Breast epithelium (tissue), 4 donors: ENCODE data around the gene RGPD8. TPM values are rescaled to one million over a fixed set of nuclear protein-coding genes. Genes with fewer than 3 reads are reported as not detected.
"Not testable (repeated sequence)": the region's sequence is repeated elsewhere in the genome, so short reads cannot be mapped to it uniquely, and the experiment has no call there.

Source experiments
- DNase-seq, 2 donors: peaks; one replicate each; pipeline ENCODE4 v3.0.0-alpha.2; 2019; ENCODE audit warnings: low spot score in 2 of 2
- H3K27ac ChIP-seq, 2 donors: fragments of 200-600 bp; sonication (generic) in 1 of 2; one replicate each; pipeline ENCODE4 v1.5.1; 2016 to 2019; ENCODE audit warnings: mild to moderate bottlenecking in 1 of 2
- H3K27me3 ChIP-seq, 2 donors: fragments of 200-600 bp; sonication (generic) in 1 of 2; one replicate each; pipeline versions ENCODE4 v1.5.1 to v1.6.0; 2017 to 2019; ENCODE audit warnings: control low read depth in 1 of 2, mild to moderate bottlenecking in 1 of 2
- H3K36me3 ChIP-seq: fragments of 200-600 bp; one replicate; pipeline ENCODE4 v1.5.1; 2019
- H3K4me1 ChIP-seq, 2 donors: fragments of 200-600 bp; sonication (generic); one replicate each; pipeline ENCODE4 v1.5.1; 2016 to 2019; ENCODE audit warnings: control low read depth in 1 of 2
- H3K4me3 ChIP-seq, 3 donors: fragments of 200-600 bp; sonication (generic); 1 replicate in 2 of 3; 2 replicates in 1 of 3; pipeline ENCODE4 v1.5.1; 2016 to 2019; ENCODE audit warnings: mild to moderate bottlenecking in 3 of 3, moderate library complexity in 2 of 3
- H3K9me3 ChIP-seq, 2 donors: fragments of 200-600 bp; sonication (generic) in 1 of 2; one replicate each; pipeline ENCODE4 v1.5.1; 2016 to 2019; ENCODE audit warnings: control low read depth in 1 of 2
- CTCF ChIP-seq, 3 donors: fragments of 450-650 bp; IDR thresholded peaks; one replicate each; pipeline ENCODE4 v1.5.1; 2016 to 2017; ENCODE audit warnings: antibody characterized with exemption in 3 of 3, mild to moderate bottlenecking in 3 of 3, moderate library complexity in 3 of 3
- POLR2A ChIP-seq: fragments of 450-650 bp; IDR thresholded peaks from one replicate; pipeline ENCODE4 v1.6.1; 2016; ENCODE audit warnings: antibody characterized with exemption, mild to moderate bottlenecking, moderate library complexity
- POLR2AphosphoS5 ChIP-seq, 3 donors: sonication (generic); formaldehyde crosslinking; IDR thresholded peaks; one replicate each; pipeline ENCODE4 v1.6.1; 2017; ENCODE audit warnings: antibody characterized with exemption in 3 of 3
- intact Hi-C: fragments of 100-400 bp; cut with DNase I; formaldehyde crosslinking; loops from one replicate; pipeline ENCODE4 v1.15.1; 2023; ENCODE audit warnings: low total_unique reads
- total RNA-seq, 3 donors: library from RNA; depleted of rRNA; stranded (reverse); fragments of >200 nt; gene quantifications; one replicate each; pipeline ENCODE4 v1.1.0, GENCODE V29; 2016

The RGPD8 gene
- total RNA-seq, 3 donors from 2014 or later, result 30.4 to 48.9 (median 40.0) TPM

- no peak for DNase-seq
- no peaks in the 10 kb centered on the region for H3K27me3 ChIP-seq
- no peaks in the 10 kb centered on the region for H3K4me1 ChIP-seq
- no peak overlapping the region for H3K27ac ChIP-seq
- H3K9me3 ChIP-seq, result peaks cover 6 to 8% of the 10 kb centered on the region in 2 donors
- no peak overlapping the region for H3K4me3 ChIP-seq
- intact Hi-C loops, result no loop called here
- no peaks in the 10 kb centered on the region for H3K36me3 ChIP-seq
- TF ChIP-seq CTCF (IDR thresholded peaks at IDR 0.05), result no peak
- TF ChIP-seq POLR2AphosphoS5 (IDR thresholded peaks at IDR 0.05), result no peak
- no peak for TF ChIP-seq POLR2A
These were observed 16.4 kb upstream of the RGPD8 start for GRCh38 chr2:112449854-112450253.

GRCh38 chr2:112444256-112444655, 10.8 kb upstream of the RGPD8 start:
- H3K4me3 ChIP-seq, result not testable (repeated sequence)

GRCh38 chr2:112438603-112439261, 5.3 kb upstream of the RGPD8 start:
- H3K27ac ChIP-seq, DNase-seq, H3K9me3 ChIP-seq, H3K4me1 ChIP-seq, intact Hi-C loops, H3K36me3 ChIP-seq, H3K4me3 ChIP-seq, H3K27me3 ChIP-seq: not testable (repeated sequence)

More at GRCh38 chr2:112444256-112444655, 10.8 kb upstream of the RGPD8 start:
- H3K27ac ChIP-seq, intact Hi-C loops, H3K36me3 ChIP-seq, H3K9me3 ChIP-seq, DNase-seq, H3K4me1 ChIP-seq, H3K27me3 ChIP-seq: not testable (repeated sequence)

- intact Hi-C loops, DNase-seq, H3K9me3 ChIP-seq, H3K4me1 ChIP-seq, H3K27me3 ChIP-seq, H3K27ac ChIP-seq, H3K4me3 ChIP-seq, H3K36me3 ChIP-seq: not testable (repeated sequence)
These were observed 4.0 kb upstream of the RGPD8 start for GRCh38 chr2:112437405-112437831.

GRCh38 chr2:112436993-112437392, 3.5 kb upstream of the RGPD8 start:
- H3K27me3 ChIP-seq, H3K36me3 ChIP-seq, H3K27ac ChIP-seq, H3K9me3 ChIP-seq, H3K4me1 ChIP-seq, DNase-seq, H3K4me3 ChIP-seq, intact Hi-C loops: not testable (repeated sequence)

- DNase-seq, H3K9me3 ChIP-seq, H3K4me3 ChIP-seq, H3K27ac ChIP-seq, intact Hi-C loops, H3K36me3 ChIP-seq, H3K27me3 ChIP-seq, H3K4me1 ChIP-seq: not testable (repeated sequence)
These were observed 2.4 kb upstream of the RGPD8 start for GRCh38 chr2:112435716-112436431.

GRCh38 chr2:112434890-112435715, 1.7 kb upstream of the RGPD8 start:
- DNase-seq, H3K4me1 ChIP-seq, H3K27ac ChIP-seq, intact Hi-C loops, H3K36me3 ChIP-seq, H3K4me3 ChIP-seq, H3K27me3 ChIP-seq, H3K9me3 ChIP-seq: not testable (repeated sequence)
